ENCODE data around the gene MAGIX.

DNA sequence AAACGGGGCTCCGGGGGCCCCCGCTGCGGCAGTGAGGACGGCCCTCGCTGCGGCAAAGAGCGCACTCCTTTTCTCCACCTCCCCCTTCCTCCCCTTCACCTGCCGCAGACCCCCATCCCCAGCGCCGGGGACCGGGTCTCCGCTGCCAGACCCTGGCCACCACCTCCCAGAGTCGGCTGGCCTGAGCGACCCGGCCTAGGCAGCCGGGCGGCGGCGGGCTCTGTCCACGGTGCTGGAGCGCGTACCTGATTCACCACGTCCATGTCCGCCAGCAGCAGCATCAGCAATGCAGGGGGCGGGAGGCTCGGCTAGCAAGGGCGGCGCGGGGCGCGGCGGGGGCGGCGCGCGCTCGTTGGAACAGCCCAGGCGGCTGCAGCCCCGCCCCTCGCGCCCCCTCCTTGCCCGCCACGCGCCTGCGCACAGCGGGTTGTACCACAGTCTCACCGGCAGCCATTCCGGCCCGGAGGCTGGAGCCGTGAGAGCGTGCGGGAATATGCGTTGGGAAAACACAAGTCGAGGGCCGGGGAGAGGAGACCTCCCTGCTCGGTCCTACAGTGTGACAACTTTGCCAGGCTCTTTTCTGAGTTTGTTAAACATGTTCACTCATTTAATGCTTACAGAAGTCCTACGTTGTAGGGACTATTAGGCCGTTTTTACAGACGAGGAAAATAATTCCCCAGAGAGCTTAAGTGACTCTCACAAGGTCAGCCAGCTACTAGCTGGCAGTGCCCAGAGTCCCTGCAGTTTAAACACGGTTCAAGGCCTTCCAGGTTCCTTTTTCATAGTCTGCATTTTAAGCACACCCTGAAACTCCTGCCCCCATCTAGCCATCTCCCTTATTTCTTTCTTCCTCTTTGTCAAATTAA lies 37.6 kb downstream of the MAGIX start, which contains the start of gene SYP:
- TF ChIP-seq, protein P1, sequence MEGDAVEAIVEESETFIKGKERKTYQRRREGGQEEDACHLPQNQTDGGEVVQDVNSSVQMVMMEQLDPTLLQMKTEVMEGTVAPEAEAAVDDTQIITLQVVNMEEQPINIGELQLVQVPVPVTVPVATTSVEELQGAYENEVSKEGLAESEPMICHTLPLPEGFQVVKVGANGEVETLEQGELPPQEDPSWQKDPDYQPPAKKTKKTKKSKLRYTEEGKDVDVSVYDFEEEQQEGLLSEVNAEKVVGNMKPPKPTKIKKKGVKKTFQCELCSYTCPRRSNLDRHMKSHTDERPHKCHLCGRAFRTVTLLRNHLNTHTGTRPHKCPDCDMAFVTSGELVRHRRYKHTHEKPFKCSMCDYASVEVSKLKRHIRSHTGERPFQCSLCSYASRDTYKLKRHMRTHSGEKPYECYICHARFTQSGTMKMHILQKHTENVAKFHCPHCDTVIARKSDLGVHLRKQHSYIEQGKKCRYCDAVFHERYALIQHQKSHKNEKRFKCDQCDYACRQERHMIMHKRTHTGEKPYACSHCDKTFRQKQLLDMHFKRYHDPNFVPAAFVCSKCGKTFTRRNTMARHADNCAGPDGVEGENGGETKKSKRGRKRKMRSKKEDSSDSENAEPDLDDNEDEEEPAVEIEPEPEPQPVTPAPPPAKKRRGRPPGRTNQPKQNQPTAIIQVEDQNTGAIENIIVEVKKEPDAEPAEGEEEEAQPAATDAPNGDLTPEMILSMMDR (conservative IDR thresholded peaks at IDR 0.05; ENCODE audit: low read depth in 2 of 2) = no peak
- TF ChIP-seq EZH2 (IDR thresholded peaks at IDR 0.05; ENCODE audit: low read depth, unreplicated experiment) (no peak), POLR2AphosphoS5 (IDR thresholded peaks at IDR 0.05; ENCODE audit: low read depth) (peak; percentile 82), NANOG (IDR thresholded peaks at IDR 0.05; ENCODE audit: borderline replicate concordance) (no peak), CREB1 (CRISPR knock-in tag; IDR thresholded peaks at IDR 0.05; ENCODE audit: low read depth) (peak; percentile 67), EZH2phosphoT487 (IDR thresholded peaks at IDR 0.05; ENCODE audit: unreplicated experiment) (no peak), JUNB (IDR thresholded peaks at IDR 0.05; ENCODE audit: unreplicated experiment) (no peak), ZNF331 (CRISPR knock-in tag; IDR thresholded peaks at IDR 0.05; ENCODE audit: low read depth) (no peak), ZNF114 (CRISPR knock-in tag; IDR thresholded peaks at IDR 0.05) (no peak), STAT1 (IDR thresholded peaks at IDR 0.05; ENCODE audit: unreplicated experiment) (no peak)
- TF ChIP-seq, protein P2, sequence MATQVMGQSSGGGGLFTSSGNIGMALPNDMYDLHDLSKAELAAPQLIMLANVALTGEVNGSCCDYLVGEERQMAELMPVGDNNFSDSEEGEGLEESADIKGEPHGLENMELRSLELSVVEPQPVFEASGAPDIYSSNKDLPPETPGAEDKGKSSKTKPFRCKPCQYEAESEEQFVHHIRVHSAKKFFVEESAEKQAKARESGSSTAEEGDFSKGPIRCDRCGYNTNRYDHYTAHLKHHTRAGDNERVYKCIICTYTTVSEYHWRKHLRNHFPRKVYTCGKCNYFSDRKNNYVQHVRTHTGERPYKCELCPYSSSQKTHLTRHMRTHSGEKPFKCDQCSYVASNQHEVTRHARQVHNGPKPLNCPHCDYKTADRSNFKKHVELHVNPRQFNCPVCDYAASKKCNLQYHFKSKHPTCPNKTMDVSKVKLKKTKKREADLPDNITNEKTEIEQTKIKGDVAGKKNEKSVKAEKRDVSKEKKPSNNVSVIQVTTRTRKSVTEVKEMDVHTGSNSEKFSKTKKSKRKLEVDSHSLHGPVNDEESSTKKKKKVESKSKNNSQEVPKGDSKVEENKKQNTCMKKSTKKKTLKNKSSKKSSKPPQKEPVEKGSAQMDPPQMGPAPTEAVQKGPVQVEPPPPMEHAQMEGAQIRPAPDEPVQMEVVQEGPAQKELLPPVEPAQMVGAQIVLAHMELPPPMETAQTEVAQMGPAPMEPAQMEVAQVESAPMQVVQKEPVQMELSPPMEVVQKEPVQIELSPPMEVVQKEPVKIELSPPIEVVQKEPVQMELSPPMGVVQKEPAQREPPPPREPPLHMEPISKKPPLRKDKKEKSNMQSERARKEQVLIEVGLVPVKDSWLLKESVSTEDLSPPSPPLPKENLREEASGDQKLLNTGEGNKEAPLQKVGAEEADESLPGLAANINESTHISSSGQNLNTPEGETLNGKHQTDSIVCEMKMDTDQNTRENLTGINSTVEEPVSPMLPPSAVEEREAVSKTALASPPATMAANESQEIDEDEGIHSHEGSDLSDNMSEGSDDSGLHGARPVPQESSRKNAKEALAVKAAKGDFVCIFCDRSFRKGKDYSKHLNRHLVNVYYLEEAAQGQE (IDR thresholded peaks at IDR 0.05; ENCODE audit: unreplicated experiment) = peak; percentile 90
